Tibial nerve (tissue), 4 donors: ENCODE measurements around the gene GKAP1.

ENCODE experiments used
- CTCF ChIP-seq, 5 experiments: fragments of 200-600 bp in 3 of 5; fragments of 450-650 bp in 2 of 5; sonication (generic) in 3 of 5; IDR thresholded peaks; one replicate each; pipeline ENCODE4 v1.5.1; 2016 to 2019; ENCODE audit warnings: antibody characterized with exemption in 5 of 5, mild to moderate bottlenecking in 3 of 5, moderate library complexity in 2 of 5
- EP300 ChIP-seq, 2 donors: sonication (generic); formaldehyde crosslinking; IDR thresholded peaks; one replicate each; pipeline ENCODE4 v1.6.1; 2017; ENCODE audit warnings: antibody characterized with exemption in 2 of 2, mild to moderate bottlenecking in 1 of 2

DNA sequence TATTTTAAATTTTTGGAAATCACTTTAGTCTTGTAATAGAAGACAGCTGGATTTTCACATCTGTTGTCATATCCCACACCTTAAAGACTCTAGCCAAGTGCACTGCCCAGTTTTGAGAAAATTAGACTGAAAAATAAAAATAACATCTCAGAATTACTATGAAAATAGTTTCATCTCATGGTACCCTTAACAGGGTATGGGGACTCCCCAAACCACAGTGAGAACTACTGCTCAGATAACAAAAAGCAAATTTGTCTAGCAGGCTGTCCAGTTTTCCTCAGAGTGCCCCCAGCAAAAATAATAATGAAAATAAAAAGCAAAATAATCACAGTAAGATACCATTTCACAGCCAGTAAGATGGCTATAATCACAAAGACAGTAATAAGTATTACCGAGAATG, 116.3 kb downstream of the GKAP1 start:
- TF ChIP-seq CTCF (IDR thresholded peaks at IDR 0.05): no peak
- TF ChIP-seq EP300 (IDR thresholded peaks at IDR 0.05): no peak
